T47D (cell line): ENCODE results near the gene RBFOX1.

Experiments used
- DNase-seq, 2 experiments: peaks; one replicate each; pipeline versions ENCODE4 v3.0.0 to v3.0.0-alpha.2; 2011 to 2012; ENCODE audit warnings: low read depth in 1 of 2, low spot score in 1 of 2
- JUND ChIP-seq: IDR thresholded peaks from 2 replicates; pipeline ENCODE4 v1.6.1; 2012; ENCODE audit warnings: low read depth
- in situ Hi-C: cut with HindIII; loops from 2 replicates; pipeline ENCODE4 v1.10.0; 2016; ENCODE audit warnings: low sequenced_read_pairs, low pct_unique_long_range_greater_than_20kb

RBFOX1 gene

GRCh38 chr16:7366993-7367880 lies 34.6 kb downstream of the RBFOX1 start:
- in situ Hi-C loops, result no loop called here
- TF ChIP-seq JUND, result no peak

GRCh38 chr16:7369204-7369603 lies 36.6 kb downstream of the RBFOX1 start:
- in situ Hi-C loops, result no loop called here
- DNase-seq, result no peak
- no peak for TF ChIP-seq JUND

More at GRCh38 chr16:7366993-7367880, 34.6 kb downstream of the RBFOX1 start:
- no peak for DNase-seq

GRCh38 chr16:7372095-7372494 lies 39.5 kb downstream of the RBFOX1 start:
- in situ Hi-C loops, result no loop called here
- DNase-seq, result no peak
- no peak for TF ChIP-seq JUND

DNA sequence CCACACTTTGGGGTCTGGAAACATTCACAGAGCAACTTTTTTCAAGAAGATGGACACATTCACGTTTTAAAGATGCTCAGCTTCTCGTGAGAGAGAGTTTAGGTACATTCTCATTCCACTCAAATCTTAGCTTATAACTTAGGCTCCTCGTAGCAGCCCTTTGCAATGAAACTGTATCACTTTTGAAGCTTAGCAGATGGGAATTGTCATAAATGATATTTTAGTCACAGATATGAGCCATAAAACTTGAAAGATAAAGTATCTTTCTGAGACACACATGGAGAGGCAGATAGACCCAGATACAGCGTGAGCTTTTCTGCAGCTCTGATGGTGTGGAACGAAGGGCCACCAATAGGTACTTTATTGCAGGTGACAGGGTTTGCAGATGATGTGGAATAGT lies 41.1 kb downstream of the RBFOX1 start:
- no peak for DNase-seq
- no peak for TF ChIP-seq JUND
- in situ Hi-C loops, result no loop called here

DNA sequence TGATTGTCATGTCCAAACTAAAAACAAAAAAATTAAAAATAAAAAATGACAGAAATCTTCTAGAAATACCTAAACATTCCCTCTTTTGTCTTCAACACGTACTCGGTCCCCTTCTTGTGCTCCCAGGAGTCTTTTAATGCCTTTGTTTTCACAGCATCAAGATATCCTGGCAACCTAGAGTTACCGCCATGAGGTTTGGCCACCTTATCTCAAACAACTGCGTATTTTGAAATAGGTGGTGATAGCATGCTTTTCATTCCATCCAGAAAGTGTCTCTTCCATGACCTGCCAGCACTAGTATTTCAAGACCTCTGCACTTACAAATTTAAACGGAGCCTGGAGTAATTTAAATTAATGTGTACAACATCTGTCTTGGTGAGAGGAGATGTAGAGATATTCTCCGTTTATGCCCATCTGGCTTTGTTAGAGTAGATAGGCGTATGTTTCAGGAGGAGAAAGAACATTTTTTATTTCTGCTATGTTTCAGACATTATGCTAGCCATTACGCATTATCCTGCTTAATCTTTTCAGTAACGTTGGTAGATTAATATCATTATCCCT lies 42.0 kb downstream of the RBFOX1 start:
- no peak for TF ChIP-seq JUND
- in situ Hi-C loops, result no loop called here
- no peak for DNase-seq

- TF ChIP-seq JUND, result no peak
- DNase-seq, result no peak
- in situ Hi-C loops, result no loop called here
Measured at GRCh38 chr16:7376227-7376626, 43.6 kb downstream of the RBFOX1 start.

DNA sequence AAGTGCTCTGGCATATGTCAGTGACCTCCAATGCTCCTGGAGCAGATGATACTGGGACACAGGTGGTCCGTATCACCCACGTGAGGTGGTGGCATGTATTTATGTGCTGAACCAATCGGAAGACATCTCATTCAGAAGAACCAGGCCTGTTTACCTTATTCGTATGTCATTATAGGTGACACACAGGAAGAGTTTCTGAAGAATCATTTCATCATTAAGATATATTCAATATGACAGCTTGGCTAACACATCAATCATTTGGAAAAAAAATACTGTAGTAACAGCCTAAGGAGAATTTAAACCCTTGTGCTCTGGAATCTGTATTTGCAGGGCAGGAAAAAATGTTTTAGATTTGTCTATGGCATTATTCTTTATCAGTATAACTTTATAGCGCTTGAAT lies 44.6 kb downstream of the RBFOX1 start:
- no peak for TF ChIP-seq JUND
- in situ Hi-C loops, result no loop called here
- DNase-seq, result no peak

DNA sequence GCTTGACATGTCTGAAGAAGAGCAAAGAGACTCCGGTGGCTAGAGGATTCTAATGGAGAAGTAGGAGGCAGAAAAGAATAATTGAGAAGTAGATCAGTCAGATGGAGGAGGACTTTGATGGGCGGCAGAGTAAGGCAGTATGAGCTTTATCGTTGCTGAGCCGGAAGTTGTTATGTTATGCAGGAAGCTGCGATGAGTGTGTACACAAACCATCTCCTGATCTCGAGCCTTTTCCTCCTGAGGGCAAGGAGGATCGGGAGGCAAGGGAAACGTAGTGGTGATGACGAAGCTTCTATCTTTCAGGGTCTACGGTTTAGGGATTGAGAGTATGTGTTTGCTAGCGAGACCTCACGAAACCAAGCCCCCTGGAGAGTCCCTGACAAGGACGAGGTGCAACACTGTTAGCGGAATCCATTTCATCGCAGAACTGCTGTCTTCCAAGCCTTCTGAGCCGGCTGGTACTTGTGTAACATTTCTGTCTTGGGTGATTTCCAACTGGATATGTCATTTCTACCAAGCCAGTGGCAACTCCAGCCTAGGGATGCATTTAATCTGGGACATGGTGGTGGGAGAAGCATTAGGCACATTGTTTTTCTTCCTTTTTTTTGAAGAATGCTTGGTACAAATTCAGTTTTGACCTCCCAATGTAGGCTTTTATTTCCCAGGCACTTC lies 45.5 kb downstream of the RBFOX1 start:
- no peak for DNase-seq
- TF ChIP-seq JUND, result no peak
- in situ Hi-C loops, result no loop called here

GRCh38 chr16:7380441-7380840 lies 47.8 kb downstream of the RBFOX1 start:
- no peak for TF ChIP-seq JUND
- no peak for DNase-seq
- in situ Hi-C loops, result no loop called here

- DNase-seq, result no peak
- TF ChIP-seq JUND, result no peak
- in situ Hi-C loops, result no loop called here
Measured at GRCh38 chr16:7380911-7381310, 48.3 kb downstream of the RBFOX1 start.

- no peak for TF ChIP-seq JUND
- in situ Hi-C loops, result no loop called here
- DNase-seq, result no peak
Measured at GRCh38 chr16:7381671-7382070, 49.0 kb downstream of the RBFOX1 start.

DNA sequence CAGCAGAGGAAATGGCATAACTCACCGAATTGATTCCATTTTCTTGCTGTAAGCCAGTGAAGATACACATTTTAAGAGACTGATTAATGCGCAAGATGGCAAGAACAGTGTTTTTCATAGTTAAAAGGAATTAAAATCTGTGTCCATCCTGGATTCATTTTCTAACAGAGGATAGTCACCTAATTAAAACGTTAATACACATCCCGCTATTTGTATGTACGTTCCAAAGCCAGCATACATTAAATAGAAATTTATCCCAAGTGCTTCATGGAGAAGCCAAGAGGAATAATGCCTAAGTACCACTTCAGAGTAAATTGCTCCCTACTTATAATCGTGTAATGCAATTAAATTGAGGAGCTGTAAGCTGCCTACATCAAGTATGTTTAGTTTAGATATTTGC lies 49.9 kb downstream of the RBFOX1 start:
- in situ Hi-C loops, result no loop called here
- TF ChIP-seq JUND, result no peak
- no peak for DNase-seq

GRCh38 chr16:7390974-7391373 lies 58.3 kb downstream of the RBFOX1 start:
- no peak for DNase-seq
- no peak for TF ChIP-seq JUND
- in situ Hi-C loops, result no loop called here

GRCh38 chr16:7391694-7392093 lies 59.0 kb downstream of the RBFOX1 start:
- in situ Hi-C loops, result no loop called here
- DNase-seq, result no peak
- no peak for TF ChIP-seq JUND
